CD4-positive, alpha-beta T cell (primary cell): Measurements from ENCODE around the gene BICDL1. TPM values are rescaled to one million over a fixed set of nuclear protein-coding genes. Genes with fewer than 3 reads are reported as not detected.
A peak's percentile ranks its signal among the peaks of the same experiment; 100 is the strongest.

Experiments used
- ATAC-seq: fragments of 200-7000 bp; cut with Tn5 transposase; one replicate; pipeline ENCODE4 v1.10.0; 2022; ENCODE audit warnings: mild to moderate bottlenecking; ENCODE audit not compliant: poor library complexity
- CTCF ChIA-PET: fragments of 350-600 bp; sonication (Branson Sonifier 250); formaldehyde crosslinking; loops from one replicate; lab custom pipeline; 2021; ENCODE audit warnings: antibody characterized with exemption, inconsistent platforms; lab: Charles Lee
- POLR2A ChIA-PET: fragments of 350-600 bp; sonication (Branson Sonifier 250); formaldehyde crosslinking; loops from one replicate; lab custom pipeline; 2021; ENCODE audit warnings: antibody characterized with exemption, inconsistent platforms; lab: Charles Lee
- DNase-seq, 14 experiments: peaks; one replicate each; pipeline ENCODE4 v3.0.0-alpha.2; 2013 to 2020; ENCODE audit warnings: mixed read lengths in 2 of 14
- H3K27ac ChIP-seq, 2 donors: one replicate each; pipeline versions ENCODE4 v1.5.1 to v1.7.0; 2013; ENCODE audit warnings: low read length in 2 of 2, low read depth in 1 of 2, mild to moderate bottlenecking in 1 of 2
- H3K27me3 ChIP-seq, 2 experiments: 1 replicate in 1 of 2; 2 replicates in 1 of 2; pipeline versions ENCODE4 v1.6.1 to v1.7.0; 2013; ENCODE audit warnings: low read length in 2 of 2, control low read depth in 1 of 2, mild to moderate bottlenecking in 1 of 2, moderate library complexity in 1 of 2; ENCODE audit not compliant: insufficient read depth in 2 of 2, control insufficient read depth in 1 of 2
- H3K36me3 ChIP-seq: one replicate; pipeline ENCODE4 v1.6.1; 2013; ENCODE audit warnings: low read length, control low read depth; ENCODE audit not compliant: insufficient read depth
- H3K4me1 ChIP-seq: one replicate; pipeline ENCODE4 v1.6.1; 2013; ENCODE audit warnings: low read length, control low read depth; ENCODE audit not compliant: insufficient read depth
- H3K4me3 ChIP-seq: one replicate; pipeline ENCODE4 v1.5.1; 2013; ENCODE audit warnings: mild to moderate bottlenecking, low read length, moderate library complexity
- H3K9me3 ChIP-seq, 2 experiments: 1 replicate in 1 of 2; 2 replicates in 1 of 2; pipeline versions ENCODE4 v1.6.1 to v1.7.0; 2013; ENCODE audit warnings: low read length in 2 of 2, mild to moderate bottlenecking in 2 of 2, control low read depth in 1 of 2, moderate library complexity in 1 of 2; ENCODE audit not compliant: control insufficient read depth in 1 of 2, insufficient read depth in 1 of 2
- H3K27ac Mint-ChIP-seq: one replicate; pipeline ENCODE4 v1.8.0; 2020; ENCODE audit warnings: mixed read lengths
- H3K27me3 Mint-ChIP-seq: one replicate; pipeline ENCODE4 v1.8.0; 2021; ENCODE audit warnings: mixed read lengths
- H3K36me3 Mint-ChIP-seq: one replicate; pipeline ENCODE4 v1.8.0; 2021; ENCODE audit warnings: low read depth, mixed read lengths
- H3K4me1 Mint-ChIP-seq: one replicate; pipeline ENCODE4 v1.8.0; 2021; ENCODE audit warnings: low read depth, mixed read lengths
- H3K4me3 Mint-ChIP-seq: one replicate; pipeline ENCODE4 v1.8.0; 2020; ENCODE audit warnings: mild to moderate bottlenecking, mixed read lengths
- H3K9me3 Mint-ChIP-seq: one replicate; pipeline ENCODE4 v1.8.0; 2020; ENCODE audit warnings: mixed read lengths
- CTCF ChIP-seq: fragments of 200-600 bp; IDR thresholded peaks from one replicate; pipeline ENCODE4 v1.8.0; 2022; ENCODE audit warnings: antibody characterized with exemption, mild to moderate bottlenecking
- intact Hi-C, 2 experiments: fragments of 100-400 bp; cut with DNase I in 1 of 2; cut with micrococcal nuclease in 1 of 2; formaldehyde crosslinking; loops; one replicate each; pipeline versions ENCODE4 v1.15.1 to v1.9.0; 2023 to 2025; cut with DNase I, micrococcal nuclease
- total RNA-seq, 174 experiments: library from RNA in 2 of 174; stranded (reverse) in 2 of 174; gene quantifications; one replicate each; pipeline ENCODE4 v1.2.3 and lab custom pipeline; 2021 to 2026

The BICDL1 gene
- total RNA-seq, 2 experiments from 2014 or later = 143 to 146 TPM

GRCh38 chr12:119998471-119999245, 9.6 kb downstream of the BICDL1 start:
- H3K27ac ChIP-seq = no peak overlapping the region
- Mint-ChIP-seq H3K27ac (peak overlapping the region; percentile 65), H3K27me3 (no peaks in the 10 kb centered on the region), H3K4me1 (peaks cover 28% of the 10 kb centered on the region), H3K9me3 (no peaks in the 10 kb centered on the region), H3K36me3 (peaks cover 90% of the 10 kb centered on the region), H3K4me3 (peak overlapping the region; percentile 13)
- ATAC-seq (no peak), DNase-seq (no peak)
- H3K4me1 ChIP-seq = no peaks in the 10 kb centered on the region
- ChIA-PET POLR2A (interaction anchor here (0.9 to 1.3 kb wide), 3 partner anchors 9 to 118 kb away, joined by 4 read pairs; partner anchors contain the start of genes BICDL1 and RAB35), CTCF (interaction anchor here (1.1 to 1.6 kb wide), 3 partner anchors 9 to 88 kb away, joined by 4 to 7 read pairs (median 4); no protein-coding TSS in a partner anchor)
- H3K9me3 ChIP-seq = no peaks in the 10 kb centered on the region
- intact Hi-C loops = loop anchor here in 1 of 2 experiments (10.0 kb wide), 1 partner anchor 46 kb away; no protein-coding TSS in a partner anchor
- TF ChIP-seq CTCF = no peak
- H3K4me3 ChIP-seq = no peak overlapping the region
- peaks cover 53% of the 10 kb centered on the region for H3K36me3 ChIP-seq
- no peaks in the 10 kb centered on the region for H3K27me3 ChIP-seq

- H3K27ac Mint-ChIP-seq = peak overlapping the region; percentile 11
- Histone ChIP-seq H3K9me3 (no peaks in the 10 kb centered on the region), H3K4me1 (peaks cover 4% of the 10 kb centered on the region), H3K36me3 (peaks cover 50% of the 10 kb centered on the region), H3K27me3 (no peaks in the 10 kb centered on the region), H3K4me3 (no peak overlapping the region), H3K27ac (no peak overlapping the region)
- no peaks in the 10 kb centered on the region for H3K27me3 Mint-ChIP-seq
- intact Hi-C loops = no loop called here
- ATAC-seq = no peak
- TF ChIP-seq CTCF = no peak
- H3K36me3 Mint-ChIP-seq = peaks cover 79% of the 10 kb centered on the region
- no peak for DNase-seq
- no peaks in the 10 kb centered on the region for H3K9me3 Mint-ChIP-seq
- H3K4me1 Mint-ChIP-seq = peaks cover 26% of the 10 kb centered on the region
- H3K4me3 Mint-ChIP-seq = no peak overlapping the region
- CTCF ChIA-PET = interaction anchor here (1.1 to 2.4 kb wide), 2 partner anchors 11 to 86 kb away, joined by 3 to 8 read pairs; no protein-coding TSS in a partner anchor
- POLR2A ChIA-PET = interaction anchor here (1.5 kb wide), 1 partner anchor 11 kb away, joined by 10 read pairs; the partner anchor contains the start of gene BICDL1
Observed at GRCh38 chr12:120000556-120000955, 11.5 kb downstream of the BICDL1 start.

GRCh38 chr12:120006258-120006975, 17.4 kb downstream of the BICDL1 start:
- ChIA-PET CTCF (interaction anchor here (0.9 to 2.7 kb wide), 4 partner anchors 18 to 80 kb away, joined by 3 to 21 read pairs (median 10); partner anchors contain the start of gene BICDL1), POLR2A (interaction anchor here (0.9 to 5.4 kb wide), 13 partner anchors 8 to 286 kb away, joined by 3 to 106 read pairs (median 6); partner anchors contain the start of genes BICDL1 and RPLP0)
- Histone ChIP-seq H3K4me3 (no peak overlapping the region), H3K4me1 (peaks cover 39% of the 10 kb centered on the region), H3K9me3 (no peaks in the 10 kb centered on the region), H3K27me3 (no peaks in the 10 kb centered on the region), H3K36me3 (peaks cover 14% of the 10 kb centered on the region), H3K27ac (peak overlapping the region; percentile 82 to 90)
- H3K4me1 Mint-ChIP-seq = peaks cover 56% of the 10 kb centered on the region
- intact Hi-C loops = loop anchor here (2.0 to 5.0 kb wide), 2 partner anchors 16 to 81 kb away; no protein-coding TSS in a partner anchor
- H3K4me3 Mint-ChIP-seq = peak overlapping the region; percentile 6
- no peaks in the 10 kb centered on the region for H3K9me3 Mint-ChIP-seq
- H3K27ac Mint-ChIP-seq = peak overlapping the region; percentile 96
- H3K36me3 Mint-ChIP-seq = peaks cover 42% of the 10 kb centered on the region
- peak; percentile 18 for ATAC-seq
- H3K27me3 Mint-ChIP-seq = no peaks in the 10 kb centered on the region
- DNase-seq = peak in 4 of 14 experiments; percentile 17 to 57 (median 42)
- no peak for TF ChIP-seq CTCF
